ENCODE measurements around the gene SLAMF1. TPM values are rescaled to one million over a fixed set of nuclear protein-coding genes. Genes with fewer than 3 reads are reported as not detected.

Gene SLAMF1
- polyA plus RNA-seq, 1 donor from 2014 or later, result 17.2 TPM

- Mint-ChIP-seq H3K27me3 (no peaks in the 10 kb centered on the region), H3K36me3 (peaks cover 8% of the 10 kb centered on the region), H3K27ac (peak overlapping the region in 1 of 3 donors; percentile 33), H3K4me3 (no peak overlapping the region), H3K4me1 (peaks cover 23 to 26% (median 24%) of the 10 kb centered on the region in 3 donors), H3K9me3 (peaks cover 0 to 3% (median 2%) of the 10 kb centered on the region in 3 donors)
Observed at GRCh38 chr1:160671603-160672517, 25.0 kb upstream of the SLAMF1 start.

DNA sequence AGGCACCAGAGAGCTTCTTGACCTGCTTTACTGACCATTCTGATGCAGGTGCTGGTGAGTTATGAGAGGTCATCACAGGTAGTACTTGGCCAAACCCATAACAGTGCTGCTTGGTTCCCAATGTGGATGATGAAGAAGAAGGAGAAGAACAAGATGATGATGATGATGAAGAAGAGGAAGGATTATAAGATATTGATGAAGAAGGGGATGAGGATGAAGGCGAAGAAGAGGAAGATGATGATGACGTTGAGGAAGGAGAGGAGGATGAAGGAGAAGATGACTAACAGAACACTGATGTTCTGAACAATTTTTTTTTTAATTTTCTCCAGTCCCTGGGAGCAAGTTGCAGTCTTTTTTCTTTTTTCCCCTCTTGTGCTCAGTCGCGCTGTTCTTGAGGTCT is 23.9 kb upstream of the SLAMF1 start:
- H3K27ac Mint-ChIP-seq, result peak overlapping the region in 1 of 3 donors; percentile 39
- H3K27me3 Mint-ChIP-seq, result no peaks in the 10 kb centered on the region
- H3K4me3 Mint-ChIP-seq, result peak overlapping the region in 2 of 4 donors; percentile 10 to 42
- peaks cover 32 to 34% (median 34%) of the 10 kb centered on the region in 3 donors for H3K4me1 Mint-ChIP-seq
- H3K9me3 Mint-ChIP-seq, result peaks cover 1 to 3% (median 2%) of the 10 kb centered on the region in 3 donors
- peaks cover 8% of the 10 kb centered on the region for H3K36me3 Mint-ChIP-seq

GRCh38 chr1:160669802-160670201 is 23.0 kb upstream of the SLAMF1 start:
- Mint-ChIP-seq H3K9me3 (peaks cover 2 to 3% (median 2%) of the 10 kb centered on the region in 3 donors), H3K27me3 (no peaks in the 10 kb centered on the region), H3K4me1 (peaks cover 33 to 39% (median 34%) of the 10 kb centered on the region in 3 donors), H3K27ac (no peak overlapping the region), H3K36me3 (peaks cover 8% of the 10 kb centered on the region), H3K4me3 (no peak overlapping the region)

DNA sequence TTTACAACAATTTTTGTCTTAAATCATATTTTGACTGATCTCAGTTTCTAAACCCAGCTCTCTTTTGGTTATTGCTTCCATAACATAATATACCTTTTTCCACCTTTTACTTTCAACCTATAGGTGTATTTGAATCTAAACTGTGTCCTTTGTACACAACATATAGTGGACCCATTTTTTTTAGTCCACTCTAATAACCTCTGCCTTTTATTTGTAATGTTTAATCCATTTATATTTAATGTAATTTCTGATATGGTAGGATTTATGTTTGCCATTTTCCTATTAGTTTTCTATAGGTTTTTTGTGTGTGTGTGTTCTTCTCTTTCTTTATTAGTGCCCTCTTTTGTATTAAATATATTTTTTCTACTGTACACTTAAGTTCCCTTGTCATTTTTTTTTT is 22.4 kb upstream of the SLAMF1 start:
- H3K9me3 Mint-ChIP-seq, result peaks cover 2 to 3% (median 2%) of the 10 kb centered on the region in 3 donors
- no peak overlapping the region for H3K4me3 Mint-ChIP-seq
- no peaks in the 10 kb centered on the region for H3K27me3 Mint-ChIP-seq
- no peak overlapping the region for H3K27ac Mint-ChIP-seq
- peaks cover 37 to 45% (median 38%) of the 10 kb centered on the region in 3 donors for H3K4me1 Mint-ChIP-seq
- peaks cover 8% of the 10 kb centered on the region for H3K36me3 Mint-ChIP-seq

- peaks cover 8% of the 10 kb centered on the region for H3K36me3 Mint-ChIP-seq
- peaks cover 47 to 57% (median 51%) of the 10 kb centered on the region in 3 donors for H3K4me1 Mint-ChIP-seq
- H3K27me3 Mint-ChIP-seq, result no peaks in the 10 kb centered on the region
- H3K27ac Mint-ChIP-seq, result no peak overlapping the region
- H3K9me3 Mint-ChIP-seq, result peaks cover 2 to 3% (median 2%) of the 10 kb centered on the region in 3 donors
- peak overlapping the region in 1 of 4 donors; percentile 30 for H3K4me3 Mint-ChIP-seq
Observed at GRCh38 chr1:160667896-160668295, 21.1 kb upstream of the SLAMF1 start.

DNA sequence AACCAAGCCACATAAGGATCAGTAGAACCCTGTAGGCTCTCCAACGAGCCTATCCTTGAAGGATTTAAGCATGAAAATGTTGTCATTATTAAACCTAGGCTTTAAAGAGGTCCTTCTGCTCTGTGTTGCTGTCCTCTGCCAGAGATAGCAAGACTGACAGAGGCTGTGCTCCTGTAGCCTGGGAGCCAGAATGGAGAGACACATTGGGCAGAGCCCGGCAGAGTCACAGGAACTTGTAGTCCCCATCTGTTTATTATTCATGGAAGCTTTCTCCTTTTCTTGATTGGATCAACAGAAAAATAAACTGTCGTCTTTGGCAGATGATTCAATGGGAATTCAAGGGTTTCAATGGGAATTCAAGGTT is 19.2 kb upstream of the SLAMF1 start:
- Mint-ChIP-seq H3K4me1 (peaks cover 53 to 59% (median 56%) of the 10 kb centered on the region in 3 donors), H3K9me3 (peaks cover 2 to 3% (median 2%) of the 10 kb centered on the region in 3 donors), H3K4me3 (peak overlapping the region in 2 of 4 donors; percentile 80 to 91), H3K27me3 (no peaks in the 10 kb centered on the region), H3K36me3 (peaks cover 8% of the 10 kb centered on the region), H3K27ac (peak overlapping the region in 1 of 3 donors; percentile 66)

- peaks cover 2 to 3% (median 2%) of the 10 kb centered on the region in 3 donors for H3K9me3 Mint-ChIP-seq
Observed at GRCh38 chr1:160665330-160666078, 18.7 kb upstream of the SLAMF1 start.

DNA sequence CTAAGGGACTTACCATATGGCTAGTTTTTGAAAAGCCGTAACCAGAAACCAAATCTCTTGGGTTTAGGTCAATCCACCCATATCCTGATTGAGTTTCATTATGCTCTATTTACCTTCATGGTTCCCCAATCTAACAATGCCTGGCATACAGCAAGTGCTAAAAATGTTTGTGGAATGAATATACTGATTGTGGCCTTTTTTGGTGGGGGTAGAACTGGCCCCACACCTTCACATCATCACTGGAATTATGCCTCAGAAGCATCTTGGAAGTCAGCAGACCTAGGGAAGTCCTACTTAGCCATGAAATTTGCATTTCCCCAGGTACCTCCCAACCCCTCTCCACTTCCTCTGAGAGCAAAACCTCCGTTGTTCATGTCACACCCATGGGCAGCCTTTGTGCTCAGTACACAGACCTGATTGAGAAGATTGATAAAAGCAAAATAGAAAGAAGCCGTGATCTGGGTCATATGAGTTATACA is 17.8 kb upstream of the SLAMF1 start:
- H3K4me3 Mint-ChIP-seq, result peak overlapping the region; percentile 13 to 91 (median 58)
- H3K4me1 Mint-ChIP-seq, result peaks cover 49 to 58% (median 54%) of the 10 kb centered on the region in 3 donors
- H3K27ac Mint-ChIP-seq, result peak overlapping the region; percentile 54 to 86 (median 83)
- peaks cover 0 to 2% (median 2%) of the 10 kb centered on the region in 3 donors for H3K9me3 Mint-ChIP-seq
- no peaks in the 10 kb centered on the region for H3K27me3 Mint-ChIP-seq
- peaks cover 8% of the 10 kb centered on the region for H3K36me3 Mint-ChIP-seq

More at GRCh38 chr1:160665330-160666078, 18.7 kb upstream of the SLAMF1 start:
- Mint-ChIP-seq H3K27ac (peak overlapping the region; percentile 55 to 86 (median 66)), H3K27me3 (no peaks in the 10 kb centered on the region), H3K4me1 (peaks cover 49 to 53% (median 52%) of the 10 kb centered on the region in 3 donors), H3K36me3 (peaks cover 8% of the 10 kb centered on the region), H3K4me3 (peak overlapping the region in 2 of 4 donors; percentile 89 to 91)

- no peaks in the 10 kb centered on the region for H3K27me3 Mint-ChIP-seq
- H3K36me3 Mint-ChIP-seq, result peaks cover 5% of the 10 kb centered on the region
- H3K4me1 Mint-ChIP-seq, result peaks cover 58 to 63% (median 61%) of the 10 kb centered on the region in 3 donors
- H3K27ac Mint-ChIP-seq, result no peak overlapping the region
- H3K9me3 Mint-ChIP-seq, result peaks cover 0 to 2% (median 0%) of the 10 kb centered on the region in 3 donors
- peak overlapping the region in 1 of 4 donors; percentile 17 for H3K4me3 Mint-ChIP-seq
Observed at GRCh38 chr1:160662910-160663309, 16.1 kb upstream of the SLAMF1 start.

DNA sequence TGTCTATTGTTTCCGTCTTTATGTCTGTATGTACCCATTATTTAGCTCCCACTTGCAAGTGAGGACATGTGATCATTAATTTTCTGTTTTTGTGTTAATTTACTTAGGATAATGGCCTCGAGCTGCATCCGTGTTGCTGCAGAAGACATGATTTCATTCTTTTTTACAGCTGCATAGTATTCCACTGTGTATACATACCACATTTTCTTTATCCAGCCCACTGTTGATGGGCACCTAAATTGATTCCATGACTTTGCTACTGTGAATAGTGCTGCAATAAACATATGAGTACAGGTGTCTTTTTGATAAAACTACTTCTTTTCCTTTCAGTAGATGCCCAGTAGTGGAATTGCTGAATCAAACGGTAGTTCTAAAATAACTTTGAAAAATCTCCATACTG is 12.7 kb upstream of the SLAMF1 start:
- Mint-ChIP-seq H3K27me3 (no peaks in the 10 kb centered on the region), H3K4me3 (peak overlapping the region in 1 of 4 donors; percentile 51), H3K36me3 (peaks cover 2% of the 10 kb centered on the region), H3K9me3 (no peaks in the 10 kb centered on the region), H3K27ac (no peak overlapping the region), H3K4me1 (peaks cover 44 to 50% (median 47%) of the 10 kb centered on the region in 3 donors)

DNA sequence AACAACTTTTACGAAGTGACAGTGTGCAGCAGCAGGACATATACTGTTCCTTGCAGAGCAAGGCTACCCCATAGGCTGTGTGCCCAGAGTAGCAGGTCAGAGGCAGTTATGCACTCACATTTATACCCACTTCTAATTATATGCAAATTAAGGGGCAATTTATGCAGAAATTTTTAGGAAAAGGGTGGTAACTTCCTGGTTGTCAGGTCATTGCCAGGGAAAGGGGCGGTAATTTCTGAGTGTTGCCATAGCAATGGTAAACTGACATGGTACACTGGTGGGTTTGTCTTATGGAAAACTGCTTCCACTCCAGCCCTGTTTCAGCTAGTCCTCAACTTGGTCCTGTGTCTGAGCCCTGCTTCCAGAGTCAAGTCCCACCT is 12.0 kb upstream of the SLAMF1 start:
- Mint-ChIP-seq H3K4me1 (peaks cover 42 to 49% (median 48%) of the 10 kb centered on the region in 3 donors), H3K9me3 (no peaks in the 10 kb centered on the region), H3K36me3 (peaks cover 2% of the 10 kb centered on the region), H3K27me3 (no peaks in the 10 kb centered on the region), H3K4me3 (peak overlapping the region in 1 of 4 donors; percentile 51), H3K27ac (no peak overlapping the region)

DNA sequence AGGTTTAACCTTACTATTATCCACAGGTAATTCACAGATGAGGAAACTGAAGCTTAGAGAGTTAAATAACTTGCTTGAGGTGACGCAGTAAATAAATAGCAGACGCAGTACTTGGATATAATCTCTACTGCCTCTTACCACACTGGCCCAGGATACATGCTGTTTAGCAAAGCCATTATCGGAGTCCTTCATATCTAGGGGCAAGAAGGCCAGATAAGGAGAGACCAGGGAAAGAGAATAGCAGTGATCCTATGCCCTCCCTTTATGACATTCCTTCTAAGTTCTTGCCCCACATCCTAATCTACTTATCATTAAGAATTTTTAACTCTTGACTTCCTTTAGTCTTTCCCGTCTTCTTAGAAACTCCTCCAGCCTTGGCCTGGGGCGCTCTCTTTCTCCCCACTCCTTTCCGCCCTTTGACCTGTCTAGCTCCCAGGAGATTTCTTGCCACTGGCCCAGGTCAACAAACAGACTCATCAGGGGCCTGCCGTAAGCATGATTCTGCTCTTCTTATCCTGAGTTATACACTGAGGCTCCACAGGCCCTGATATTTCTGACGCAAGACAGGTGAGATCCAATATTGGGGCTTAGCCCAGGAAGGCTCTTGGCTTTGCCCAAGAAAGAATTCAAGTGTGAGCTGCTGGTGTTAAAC is 11.4 kb upstream of the SLAMF1 start:
- H3K27ac Mint-ChIP-seq, result peak overlapping the region in 1 of 3 donors; percentile 82
- peaks cover 2% of the 10 kb centered on the region for H3K36me3 Mint-ChIP-seq
- H3K27me3 Mint-ChIP-seq, result no peaks in the 10 kb centered on the region
- no peaks in the 10 kb centered on the region for H3K9me3 Mint-ChIP-seq
- peak overlapping the region in 1 of 4 donors; percentile 51 for H3K4me3 Mint-ChIP-seq
- H3K4me1 Mint-ChIP-seq, result peaks cover 43 to 50% (median 48%) of the 10 kb centered on the region in 3 donors

DNA sequence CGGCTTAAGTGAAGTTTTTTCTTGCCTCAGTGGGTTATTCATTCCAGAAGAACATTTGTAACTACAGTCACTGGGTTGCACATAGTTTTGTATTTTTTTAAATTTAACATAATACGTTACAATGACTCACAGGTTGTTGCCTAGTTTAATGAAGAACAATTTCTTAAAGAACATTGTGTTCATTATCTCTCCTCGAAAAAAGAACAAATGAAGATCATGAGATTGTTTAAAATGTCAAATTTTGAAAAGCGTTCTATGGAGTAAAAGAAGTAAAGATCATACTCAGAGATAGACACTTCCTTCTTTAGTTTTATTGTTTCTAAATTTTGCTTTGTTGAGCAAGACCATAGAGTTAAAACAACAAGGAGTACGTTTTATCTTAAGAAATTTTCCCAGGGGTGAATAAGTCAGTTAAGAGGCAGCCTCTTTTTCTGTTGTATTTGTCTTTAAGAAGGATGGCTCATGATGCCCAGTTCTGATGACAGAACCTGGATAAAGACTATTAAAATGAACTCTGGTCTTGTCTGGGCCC is 10.5 kb upstream of the SLAMF1 start:
- Mint-ChIP-seq H3K27me3 (no peaks in the 10 kb centered on the region), H3K4me1 (peaks cover 46 to 56% (median 51%) of the 10 kb centered on the region in 3 donors), H3K27ac (peak overlapping the region; percentile 5 to 82 (median 49)), H3K36me3 (peaks cover 2% of the 10 kb centered on the region), H3K9me3 (no peaks in the 10 kb centered on the region), H3K4me3 (peak overlapping the region in 2 of 4 donors; percentile 59 to 67)

DNA sequence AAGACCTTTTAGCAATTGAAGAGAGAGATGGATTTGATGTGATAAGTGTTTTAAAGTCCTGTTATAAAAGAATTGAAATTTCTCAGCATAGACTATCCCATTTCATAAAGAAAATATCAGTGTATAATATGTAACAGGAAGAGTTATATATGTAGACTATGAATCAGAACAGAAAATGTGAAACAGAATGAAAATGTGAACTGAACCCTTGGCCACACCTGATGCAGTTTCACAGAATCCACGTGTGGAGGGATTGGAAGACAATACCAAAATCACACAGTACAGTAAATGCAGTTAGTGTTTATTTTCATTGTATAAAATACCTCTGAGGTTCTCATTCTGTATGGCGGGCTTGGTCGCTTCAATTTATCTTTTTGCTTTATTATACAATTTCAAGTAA is 9.9 kb upstream of the SLAMF1 start:
- peaks cover under 1% of the 10 kb centered on the region for H3K36me3 Mint-ChIP-seq
- no peaks in the 10 kb centered on the region for H3K9me3 Mint-ChIP-seq
- peak overlapping the region in 3 of 4 donors; percentile 0 to 73 (median 1) for H3K4me3 Mint-ChIP-seq
- H3K27me3 Mint-ChIP-seq, result no peaks in the 10 kb centered on the region
- no peak overlapping the region for H3K27ac Mint-ChIP-seq
- H3K4me1 Mint-ChIP-seq, result peaks cover 51 to 56% (median 55%) of the 10 kb centered on the region in 3 donors
